Measurements from ENCODE around the gene U2AF2.

GRCh38 chr19:55692681-55693081, 37.8 kb downstream of the U2AF2 start:
- TF ChIP-seq CTCF (conservative IDR thresholded peaks at IDR 0.05; ENCODE audit: low read depth in 2 of 2): no peak
- no peak for TF ChIP-seq EZH2 (IDR thresholded peaks at IDR 0.05; ENCODE audit: low read depth, unreplicated experiment)
- TF ChIP-seq JUNB (IDR thresholded peaks at IDR 0.05; ENCODE audit: unreplicated experiment): no peak
- TF ChIP-seq ETS1 (IDR thresholded peaks at IDR 0.05): no peak
- no peak for TF ChIP-seq POLR2AphosphoS5 (IDR thresholded peaks at IDR 0.05; ENCODE audit: low read depth)
- TF ChIP-seq REST (IDR thresholded peaks at IDR 0.05; ENCODE audit: unreplicated experiment): no peak
- no peak for TF ChIP-seq CREB1 (CRISPR knock-in tag; IDR thresholded peaks at IDR 0.05; ENCODE audit: low read depth)
- no peak for TF ChIP-seq EZH2phosphoT487 (IDR thresholded peaks at IDR 0.05; ENCODE audit: unreplicated experiment)
- TF ChIP-seq NANOG (IDR thresholded peaks at IDR 0.05; ENCODE audit: borderline replicate concordance): no peak
- TF ChIP-seq ZNF331 (CRISPR knock-in tag; IDR thresholded peaks at IDR 0.05; ENCODE audit: low read depth): no peak
- TF ChIP-seq ZNF462 (CRISPR knock-in tag; IDR thresholded peaks at IDR 0.05): no peak

Measured in GM23338 (cell line).